GM10266 (cell line): ENCODE data around the gene SMIM41.

Source experiments
- DNase-seq: peaks from one replicate; pipeline ENCODE4 v3.0.0; 2012; ENCODE audit errors: extremely low spot score
- TF ChIP-seq, protein P1 (sequence below): IDR thresholded peaks from 2 replicates; pipeline ENCODE4 v1.5.1; 2012; ENCODE audit warnings: mild to moderate bottlenecking, low read depth; ENCODE audit not compliant: control insufficient read depth, insufficient read depth; ENCODE audit errors: missing control alignments

SMIM41 gene

DNA sequence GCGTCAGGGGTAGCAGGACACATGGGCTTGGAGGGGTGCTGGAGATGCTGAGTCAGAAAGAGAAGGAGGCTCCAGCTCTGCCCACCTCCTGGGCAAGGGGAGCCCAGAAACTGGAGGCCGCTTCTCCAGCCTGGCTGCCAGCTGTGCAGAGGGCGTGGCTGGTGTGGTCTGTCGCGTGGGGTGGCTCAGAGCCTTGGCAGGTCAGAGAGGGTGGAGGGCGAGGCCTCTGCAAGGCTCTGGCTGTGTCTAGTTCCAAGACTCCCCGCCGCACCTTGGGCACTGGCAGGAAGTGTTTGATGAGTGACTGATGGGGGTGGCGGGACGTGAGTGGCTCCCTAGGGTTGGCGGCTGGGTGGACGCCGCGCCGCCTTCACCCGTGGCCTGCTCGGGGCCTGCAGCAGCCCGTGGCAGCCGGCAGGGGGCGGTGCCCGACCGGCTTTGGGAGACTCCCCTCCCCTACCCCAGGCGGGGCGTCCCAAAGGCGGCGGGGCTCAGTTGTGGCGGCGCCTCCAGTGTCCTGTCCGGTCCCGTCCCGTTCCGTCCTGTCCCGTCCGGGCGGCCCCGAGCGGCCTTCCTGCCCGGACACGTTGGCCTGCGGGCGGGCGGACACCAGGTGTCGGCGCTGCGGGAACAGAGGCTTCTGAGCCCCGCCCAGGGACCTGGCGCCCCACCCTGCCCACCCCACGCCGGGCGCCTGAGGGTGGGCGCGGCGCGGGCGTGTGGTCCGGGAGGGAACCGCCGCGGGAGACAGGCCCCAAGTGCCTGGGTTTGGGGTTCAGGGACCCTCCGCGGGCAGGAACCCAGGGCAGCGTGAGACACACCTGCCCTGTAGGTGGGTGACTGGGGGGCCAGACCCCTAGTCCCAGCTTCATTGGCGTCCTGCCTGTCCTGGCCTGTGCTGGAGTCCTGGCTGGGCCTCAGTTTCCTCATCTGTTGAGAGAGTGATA is 72.6 kb downstream of the SMIM41 start:
- TF ChIP-seq, protein P1, sequence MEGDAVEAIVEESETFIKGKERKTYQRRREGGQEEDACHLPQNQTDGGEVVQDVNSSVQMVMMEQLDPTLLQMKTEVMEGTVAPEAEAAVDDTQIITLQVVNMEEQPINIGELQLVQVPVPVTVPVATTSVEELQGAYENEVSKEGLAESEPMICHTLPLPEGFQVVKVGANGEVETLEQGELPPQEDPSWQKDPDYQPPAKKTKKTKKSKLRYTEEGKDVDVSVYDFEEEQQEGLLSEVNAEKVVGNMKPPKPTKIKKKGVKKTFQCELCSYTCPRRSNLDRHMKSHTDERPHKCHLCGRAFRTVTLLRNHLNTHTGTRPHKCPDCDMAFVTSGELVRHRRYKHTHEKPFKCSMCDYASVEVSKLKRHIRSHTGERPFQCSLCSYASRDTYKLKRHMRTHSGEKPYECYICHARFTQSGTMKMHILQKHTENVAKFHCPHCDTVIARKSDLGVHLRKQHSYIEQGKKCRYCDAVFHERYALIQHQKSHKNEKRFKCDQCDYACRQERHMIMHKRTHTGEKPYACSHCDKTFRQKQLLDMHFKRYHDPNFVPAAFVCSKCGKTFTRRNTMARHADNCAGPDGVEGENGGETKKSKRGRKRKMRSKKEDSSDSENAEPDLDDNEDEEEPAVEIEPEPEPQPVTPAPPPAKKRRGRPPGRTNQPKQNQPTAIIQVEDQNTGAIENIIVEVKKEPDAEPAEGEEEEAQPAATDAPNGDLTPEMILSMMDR, result peak; percentile 68
- peak; percentile 81 for DNase-seq

DNA sequence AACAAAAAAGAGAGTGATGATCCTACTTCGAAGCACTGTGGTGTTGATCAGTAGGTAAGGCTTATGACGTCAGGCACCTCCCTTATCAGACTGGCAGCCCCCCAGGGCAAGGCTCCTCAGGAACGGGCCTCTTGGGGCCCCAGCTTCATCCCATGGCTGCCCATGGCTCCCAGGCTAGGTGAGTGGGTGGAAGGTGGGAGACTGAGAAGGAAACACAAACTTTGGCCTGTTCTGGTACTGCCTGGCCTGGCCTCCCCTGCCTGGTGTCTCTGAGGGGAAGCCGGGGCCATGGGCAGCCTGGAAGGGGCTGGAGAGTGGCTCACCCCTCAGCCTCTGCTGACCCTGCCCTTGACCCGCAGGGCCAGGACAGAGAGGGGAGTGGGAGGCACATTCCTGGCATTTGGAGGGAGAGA is 73.4 kb downstream of the SMIM41 start:
- TF ChIP-seq, protein P1, result no peak
- DNase-seq, result no peak

DNA sequence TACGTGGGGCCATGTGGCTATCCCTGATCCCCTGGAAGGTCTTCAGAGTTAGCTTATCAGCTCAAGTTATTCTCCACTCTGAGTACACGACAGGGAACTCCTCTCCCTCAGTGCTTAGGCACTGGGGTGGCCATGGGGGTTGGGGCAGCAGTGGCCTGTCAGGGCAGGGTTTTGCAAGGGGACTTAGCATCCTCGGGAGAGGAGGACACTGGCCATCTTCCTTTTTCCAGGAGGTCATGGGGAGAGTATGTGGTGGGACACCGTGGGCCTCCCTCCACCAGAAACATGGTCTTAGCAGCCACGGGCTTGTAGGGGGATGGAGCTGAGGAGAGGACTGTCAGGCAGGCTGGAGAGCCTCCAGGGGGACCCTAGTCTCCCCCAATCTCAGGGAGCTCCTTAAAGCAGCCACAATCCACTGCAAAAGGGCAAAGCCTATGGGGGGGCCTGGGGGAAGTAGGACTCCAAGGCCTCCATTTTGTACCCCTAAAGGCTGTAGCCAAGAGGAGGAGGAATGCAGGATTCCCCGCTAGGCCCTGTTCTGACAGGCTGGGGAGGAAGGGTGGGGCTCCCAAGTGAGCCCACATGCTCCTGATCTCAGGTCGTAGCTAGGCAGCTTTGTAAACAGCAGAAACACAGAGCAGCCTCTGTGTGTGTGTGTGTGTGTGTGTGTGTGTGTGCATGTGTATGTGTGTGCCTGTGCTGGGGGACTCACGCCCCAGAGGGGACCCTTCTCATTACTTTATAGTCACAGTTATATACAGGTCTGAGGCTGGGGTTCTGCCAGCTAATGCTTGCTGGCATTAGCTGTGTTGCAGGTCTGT is 75.8 kb downstream of the SMIM41 start:
- TF ChIP-seq, protein P1, result no peak
- no peak for DNase-seq

DNA sequence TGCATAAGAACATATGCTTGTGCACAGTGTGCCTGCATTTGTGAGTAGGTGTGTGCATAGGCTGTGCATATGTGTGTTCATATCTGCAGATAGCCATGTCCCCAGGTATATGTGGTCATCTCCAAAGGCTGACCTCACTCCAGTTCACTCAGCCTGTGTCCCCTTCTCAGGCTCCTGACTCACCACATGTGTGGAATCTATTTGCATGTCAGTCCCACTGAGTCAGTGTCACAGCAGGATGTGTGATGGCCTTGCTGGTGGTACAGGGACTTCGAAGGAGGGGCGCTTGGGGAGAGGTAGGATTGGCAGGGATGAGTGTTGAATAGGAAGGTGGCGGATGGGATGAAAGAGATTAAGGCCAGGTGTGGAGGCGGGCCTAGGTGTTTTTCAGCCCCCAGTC is 76.8 kb downstream of the SMIM41 start:
- DNase-seq, result no peak
- TF ChIP-seq, protein P1, result no peak

DNA sequence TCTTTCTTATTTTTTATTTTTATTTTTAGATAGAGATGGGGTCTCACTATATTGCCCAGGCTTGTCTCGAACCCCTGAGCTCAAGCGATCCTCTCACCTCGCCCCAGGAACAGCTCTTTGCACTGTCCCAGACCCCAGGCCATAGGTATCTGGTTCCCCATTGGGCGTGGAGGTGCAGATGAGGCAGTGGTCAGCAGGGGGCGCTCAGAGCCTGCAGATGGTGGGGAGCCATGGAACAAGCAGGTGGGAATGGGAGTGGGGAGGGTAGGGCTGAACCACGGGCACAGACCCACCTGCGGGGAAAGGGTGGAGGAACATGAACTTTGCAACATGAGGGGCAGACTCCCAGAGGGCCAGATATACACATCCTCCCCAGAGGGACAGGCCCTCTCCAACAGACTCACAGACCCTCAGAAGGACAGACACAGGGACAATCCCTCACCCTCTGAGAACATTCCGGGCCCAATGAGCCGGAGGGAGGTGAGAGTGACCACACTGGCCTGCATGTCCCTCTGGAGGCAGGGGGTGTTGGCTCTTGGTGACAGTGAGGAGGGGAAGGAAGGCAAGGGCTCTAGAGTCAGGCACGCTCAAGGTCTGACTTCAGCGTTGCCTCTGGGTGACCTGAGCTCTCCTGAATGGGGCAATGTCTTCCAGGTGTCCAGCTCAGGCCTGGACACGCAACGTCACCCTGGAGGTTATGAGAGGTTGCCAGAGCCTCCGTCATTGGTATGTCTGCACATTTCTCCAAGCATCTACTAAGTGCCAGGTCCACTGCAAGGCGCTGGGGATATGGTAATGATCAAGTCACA is 77.5 kb downstream of the SMIM41 start:
- TF ChIP-seq, protein P1, result peak; percentile 98
- DNase-seq, result peak; percentile 81

DNA sequence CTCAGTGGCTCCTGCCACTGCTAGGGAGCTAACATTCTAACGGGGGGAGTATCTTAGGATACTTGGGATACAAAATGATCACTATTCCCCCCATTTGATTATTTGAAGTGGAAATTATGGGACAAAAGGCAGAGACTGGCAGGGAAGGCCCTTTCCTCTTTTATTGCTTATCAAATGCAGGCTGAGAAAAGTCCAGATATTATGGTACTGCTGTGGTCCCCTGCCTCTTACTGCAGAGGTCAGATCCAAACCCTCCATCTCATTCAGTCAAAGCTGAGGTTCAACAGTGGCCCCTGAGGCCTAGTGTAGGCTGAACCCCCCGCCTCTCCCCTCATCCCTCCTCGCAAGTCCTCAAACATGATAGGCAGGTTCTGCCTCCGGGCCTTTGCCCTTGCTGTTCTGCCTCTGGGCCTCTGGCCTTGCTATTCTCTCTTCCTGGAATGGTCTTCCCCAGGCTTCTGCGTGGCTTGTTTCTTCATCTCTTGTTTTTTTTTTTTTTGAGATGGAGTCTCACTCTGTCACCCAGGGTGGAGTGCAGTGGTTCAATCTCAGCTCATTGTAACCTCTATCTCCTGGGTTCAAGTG is 78.2 kb downstream of the SMIM41 start:
- TF ChIP-seq, protein P1, result no peak

More for the DNA sequence above, 78.2 kb downstream of the SMIM41 start:
- no peak for DNase-seq
